ENCODE results near the gene RSPO3. TPM values are rescaled to one million over a fixed set of nuclear protein-coding genes. Genes with fewer than 3 reads are reported as not detected.

The RSPO3 gene
- total RNA-seq, 1 donor from 2014 or later = 0.22 TPM

DNA sequence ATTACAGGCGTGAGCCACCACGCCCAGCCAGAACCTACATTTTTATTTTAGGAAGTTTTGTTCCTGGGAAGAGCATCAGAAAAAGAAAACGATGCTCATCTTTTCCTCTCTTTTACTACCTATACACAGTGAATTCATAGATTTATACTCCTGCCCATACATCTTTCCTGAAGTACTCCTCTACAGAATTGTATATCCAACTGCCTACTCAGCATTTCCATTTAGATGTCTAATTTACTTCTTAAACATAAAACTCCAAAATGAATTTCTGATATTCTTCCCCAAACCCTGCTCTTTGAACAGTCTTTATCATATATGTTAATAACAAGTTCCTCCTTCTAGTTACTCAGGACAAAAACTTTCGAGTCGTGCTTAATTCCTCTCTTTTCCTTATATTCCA, 39.8 kb upstream of the RSPO3 start:
- H3K27me3 Mint-ChIP-seq (ENCODE audit: low read depth) = peaks cover 2% of the 10 kb centered on the region
- no peak overlapping the region for H3K4me3 Mint-ChIP-seq (ENCODE audit: unreplicated experiment)
- H3K4me1 Mint-ChIP-seq (ENCODE audit: low read depth) = peaks cover 23% of the 10 kb centered on the region

DNA sequence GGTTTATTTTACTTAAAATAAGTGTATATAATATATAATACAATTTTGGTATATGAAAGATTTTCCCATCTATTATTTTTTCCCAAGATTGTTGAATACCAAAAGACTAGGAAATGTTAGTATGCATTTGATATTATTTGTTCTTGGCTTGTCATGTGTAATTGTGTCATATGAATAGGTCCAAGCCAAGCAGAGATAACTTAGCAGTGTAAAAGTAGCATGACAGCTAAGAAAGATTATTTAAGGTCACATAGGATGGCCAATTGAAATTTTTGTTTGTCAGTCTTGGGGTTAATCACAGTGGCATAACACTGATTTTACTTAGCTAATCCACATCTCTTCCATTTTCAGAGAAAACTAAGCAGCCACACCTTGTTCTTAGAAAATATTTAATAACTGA, 38.8 kb upstream of the RSPO3 start:
- Mint-ChIP-seq H3K27me3 (ENCODE audit: low read depth) (peaks cover 2% of the 10 kb centered on the region), H3K27ac (ENCODE audit: unreplicated experiment) (no peak overlapping the region), H3K9me3 (ENCODE audit: low read depth) (no peaks in the 10 kb centered on the region), H3K4me3 (ENCODE audit: unreplicated experiment) (no peak overlapping the region), H3K4me1 (ENCODE audit: low read depth) (peaks cover 23% of the 10 kb centered on the region), H3K36me3 (ENCODE audit: low read depth) (no peaks in the 10 kb centered on the region)
- no peak for DNase-seq (ENCODE audit: low spot score)
- TF ChIP-seq, protein P1, sequence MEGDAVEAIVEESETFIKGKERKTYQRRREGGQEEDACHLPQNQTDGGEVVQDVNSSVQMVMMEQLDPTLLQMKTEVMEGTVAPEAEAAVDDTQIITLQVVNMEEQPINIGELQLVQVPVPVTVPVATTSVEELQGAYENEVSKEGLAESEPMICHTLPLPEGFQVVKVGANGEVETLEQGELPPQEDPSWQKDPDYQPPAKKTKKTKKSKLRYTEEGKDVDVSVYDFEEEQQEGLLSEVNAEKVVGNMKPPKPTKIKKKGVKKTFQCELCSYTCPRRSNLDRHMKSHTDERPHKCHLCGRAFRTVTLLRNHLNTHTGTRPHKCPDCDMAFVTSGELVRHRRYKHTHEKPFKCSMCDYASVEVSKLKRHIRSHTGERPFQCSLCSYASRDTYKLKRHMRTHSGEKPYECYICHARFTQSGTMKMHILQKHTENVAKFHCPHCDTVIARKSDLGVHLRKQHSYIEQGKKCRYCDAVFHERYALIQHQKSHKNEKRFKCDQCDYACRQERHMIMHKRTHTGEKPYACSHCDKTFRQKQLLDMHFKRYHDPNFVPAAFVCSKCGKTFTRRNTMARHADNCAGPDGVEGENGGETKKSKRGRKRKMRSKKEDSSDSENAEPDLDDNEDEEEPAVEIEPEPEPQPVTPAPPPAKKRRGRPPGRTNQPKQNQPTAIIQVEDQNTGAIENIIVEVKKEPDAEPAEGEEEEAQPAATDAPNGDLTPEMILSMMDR (IDR thresholded peaks at IDR 0.05) = no peak

More for the DNA sequence above, 39.8 kb upstream of the RSPO3 start:
- TF ChIP-seq, protein P1 (IDR thresholded peaks at IDR 0.05) = no peak
- no peaks in the 10 kb centered on the region for H3K36me3 Mint-ChIP-seq (ENCODE audit: low read depth)
- DNase-seq (ENCODE audit: low spot score) = no peak
- H3K9me3 Mint-ChIP-seq (ENCODE audit: low read depth) = no peaks in the 10 kb centered on the region
- no peak overlapping the region for H3K27ac Mint-ChIP-seq (ENCODE audit: unreplicated experiment)

DNA sequence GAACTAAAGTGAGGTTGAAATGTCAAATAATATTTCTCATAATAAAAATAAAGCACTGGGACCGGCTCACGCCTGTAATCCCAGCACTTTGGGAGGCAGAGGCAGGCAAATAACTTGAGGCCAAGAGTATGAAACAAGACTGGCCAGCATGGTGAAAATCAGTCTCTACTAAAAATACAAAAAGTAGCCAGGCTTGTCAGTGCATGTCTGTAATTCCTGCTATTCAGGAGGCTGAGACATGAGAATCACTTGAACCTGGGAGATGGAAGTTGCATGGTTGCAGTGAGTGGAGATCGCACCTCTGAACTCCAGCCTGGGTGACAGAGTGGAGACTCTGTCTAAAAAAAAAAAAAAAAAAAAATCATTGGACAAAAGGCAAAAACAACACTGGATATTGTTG, 38.4 kb upstream of the RSPO3 start:
- Mint-ChIP-seq H3K4me1 (ENCODE audit: low read depth) (peaks cover 23% of the 10 kb centered on the region), H3K27me3 (ENCODE audit: low read depth) (peaks cover 2% of the 10 kb centered on the region), H3K27ac (ENCODE audit: unreplicated experiment) (no peak overlapping the region), H3K9me3 (ENCODE audit: low read depth) (no peaks in the 10 kb centered on the region), H3K4me3 (ENCODE audit: unreplicated experiment) (no peak overlapping the region), H3K36me3 (ENCODE audit: low read depth) (no peaks in the 10 kb centered on the region)
- no peak for DNase-seq (ENCODE audit: low spot score)
- TF ChIP-seq, protein P1 (IDR thresholded peaks at IDR 0.05) = no peak

DNA sequence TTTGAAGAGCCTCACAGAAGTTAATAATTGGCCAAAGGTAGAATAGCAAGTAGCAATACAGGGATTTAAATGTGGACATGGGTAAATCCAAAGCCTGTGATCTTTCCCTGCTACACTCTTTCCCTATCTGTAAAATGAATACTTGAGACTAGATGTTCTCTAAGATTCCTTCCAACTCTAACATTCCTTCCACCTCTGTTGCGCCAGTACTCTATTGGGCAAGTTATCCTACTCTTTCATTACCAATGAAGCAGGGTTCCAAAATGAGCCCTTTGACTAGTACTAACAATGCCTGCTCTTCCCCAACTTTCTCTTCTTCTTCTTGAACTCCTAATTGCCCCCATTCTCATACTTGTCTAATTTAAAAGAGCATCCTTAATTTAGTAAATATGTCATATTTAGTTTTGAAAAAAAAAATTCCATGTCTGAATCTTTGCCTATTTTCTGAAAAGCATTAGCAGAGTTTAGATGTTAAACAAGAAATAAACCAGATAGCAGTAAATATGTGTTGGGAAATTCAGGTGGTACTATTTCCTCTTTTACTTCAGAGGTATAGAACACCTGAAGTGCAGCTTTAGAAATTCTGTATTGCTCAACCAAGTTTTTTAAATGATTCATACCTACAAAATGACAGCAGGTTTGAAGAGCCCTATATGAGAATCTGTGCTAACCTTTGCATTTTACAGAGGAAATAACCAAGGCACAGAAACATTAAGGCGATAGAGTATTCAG, 35.1 kb upstream of the RSPO3 start:
- H3K27ac Mint-ChIP-seq (ENCODE audit: unreplicated experiment) = no peak overlapping the region
- no peaks in the 10 kb centered on the region for H3K9me3 Mint-ChIP-seq (ENCODE audit: low read depth)
- no peak overlapping the region for H3K4me3 Mint-ChIP-seq (ENCODE audit: unreplicated experiment)
- H3K36me3 Mint-ChIP-seq (ENCODE audit: low read depth) = no peaks in the 10 kb centered on the region
- no peak for DNase-seq (ENCODE audit: low spot score)
- TF ChIP-seq, protein P1 (IDR thresholded peaks at IDR 0.05) = no peak
- H3K27me3 Mint-ChIP-seq (ENCODE audit: low read depth) = peaks cover 2% of the 10 kb centered on the region
- peaks cover 4% of the 10 kb centered on the region for H3K4me1 Mint-ChIP-seq (ENCODE audit: low read depth)

DNA sequence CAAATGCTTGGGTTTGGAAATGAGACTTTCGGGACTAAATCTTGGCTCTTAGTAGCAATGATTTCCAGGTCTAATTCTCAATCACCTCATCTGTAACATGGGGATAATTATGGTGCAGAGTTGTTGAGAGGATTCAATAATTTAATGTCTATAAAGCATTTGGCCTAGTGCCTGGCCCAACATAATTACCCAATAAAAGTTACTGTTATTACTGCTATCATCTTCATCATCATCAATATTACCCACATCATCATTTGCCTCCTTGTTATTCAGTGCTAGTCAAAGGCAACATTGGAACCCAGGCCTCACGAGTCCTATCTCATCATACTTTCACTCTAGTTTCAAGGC, 34.5 kb upstream of the RSPO3 start:
- Mint-ChIP-seq H3K4me3 (ENCODE audit: unreplicated experiment) (no peak overlapping the region), H3K36me3 (ENCODE audit: low read depth) (no peaks in the 10 kb centered on the region), H3K27me3 (ENCODE audit: low read depth) (peaks cover 2% of the 10 kb centered on the region), H3K9me3 (ENCODE audit: low read depth) (no peaks in the 10 kb centered on the region), H3K27ac (ENCODE audit: unreplicated experiment) (no peak overlapping the region), H3K4me1 (ENCODE audit: low read depth) (peaks cover 4% of the 10 kb centered on the region)
- no peak for DNase-seq (ENCODE audit: low spot score)
- TF ChIP-seq, protein P1 (IDR thresholded peaks at IDR 0.05) = no peak

All from chondrocyte (in vitro differentiated cells).